ELF-1 (cell line): ENCODE data around the gene IL6.
"Not testable (repeated sequence)": the region's sequence is repeated elsewhere in the genome, so short reads cannot be mapped to it uniquely, and the experiment has no call there.

Experiments used
- DNase-seq: peaks from one replicate; pipeline ENCODE4 v3.0.0-alpha.2; 2016; ENCODE audit warnings: low read depth, low spot score

IL6 gene

DNA sequence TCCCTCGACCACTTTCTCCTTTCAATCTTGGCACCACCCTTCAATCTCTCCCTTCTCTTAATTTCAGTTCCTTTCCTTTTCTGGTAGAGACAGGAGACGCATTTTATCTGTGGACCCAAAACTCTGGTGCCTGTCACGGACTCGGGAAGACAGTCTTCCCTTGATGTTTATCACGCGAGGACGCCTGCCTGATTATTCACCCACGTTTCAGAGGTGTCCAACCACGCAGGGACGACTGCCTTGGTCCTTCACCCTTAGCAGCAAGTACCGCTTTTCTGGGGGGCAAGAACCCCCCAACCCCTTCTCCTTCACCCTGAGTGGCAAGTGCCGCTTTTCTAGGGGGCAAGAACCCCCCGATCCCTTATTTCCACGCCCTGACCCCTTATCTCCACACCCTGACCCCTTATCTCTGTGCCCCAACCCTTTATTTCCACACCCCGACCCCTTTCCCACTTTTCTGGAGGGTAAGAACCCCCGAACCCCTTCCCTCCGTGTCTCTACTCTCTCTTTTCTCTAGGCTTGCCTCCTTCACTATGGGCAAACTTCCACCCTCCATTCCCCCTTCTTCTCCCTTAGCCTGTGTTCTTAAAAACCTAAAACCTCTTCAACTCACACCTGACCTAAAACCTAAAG is 22.9 kb upstream of the IL6 start:
- DNase-seq, result not testable (repeated sequence)

DNA sequence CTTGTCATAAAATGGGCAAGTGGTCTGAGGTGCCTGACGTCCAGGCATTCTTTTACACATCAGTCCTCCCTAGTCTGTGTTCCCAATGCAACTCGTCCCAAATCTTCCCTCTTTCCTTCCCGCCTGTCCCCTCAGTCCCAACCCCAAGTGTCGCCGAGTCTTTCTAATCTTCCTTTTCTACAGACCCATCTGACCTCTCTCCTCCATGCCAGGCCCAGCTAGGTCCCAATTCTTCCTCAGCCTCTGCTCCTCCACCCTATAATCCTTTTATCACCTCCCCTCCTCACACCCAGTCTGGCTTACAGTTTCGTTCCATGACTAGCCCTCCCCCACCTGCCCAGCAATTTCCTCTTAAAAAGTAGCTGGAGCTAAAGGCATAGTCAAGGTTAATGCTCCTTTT is 22.3 kb upstream of the IL6 start:
- not testable (repeated sequence) for DNase-seq

DNA sequence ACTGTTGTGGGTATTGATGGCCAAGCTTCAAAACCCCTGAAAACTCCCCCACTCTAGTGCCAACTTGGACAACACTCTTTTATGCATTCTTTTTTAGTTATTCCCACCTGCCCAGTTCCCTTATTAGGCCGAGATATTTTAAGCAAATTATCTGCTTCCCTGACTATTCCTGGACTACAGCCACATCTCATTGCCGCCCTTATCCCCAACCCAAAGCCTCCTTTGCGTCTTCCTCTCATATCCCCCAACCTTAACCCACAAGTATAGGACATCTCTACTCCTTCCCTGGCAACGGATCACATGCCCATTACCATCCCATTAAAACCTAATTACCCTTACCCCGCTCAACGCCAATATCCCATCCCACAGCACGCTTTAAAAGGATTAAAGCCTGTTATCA is 21.1 kb upstream of the IL6 start:
- not testable (repeated sequence) for DNase-seq

DNA sequence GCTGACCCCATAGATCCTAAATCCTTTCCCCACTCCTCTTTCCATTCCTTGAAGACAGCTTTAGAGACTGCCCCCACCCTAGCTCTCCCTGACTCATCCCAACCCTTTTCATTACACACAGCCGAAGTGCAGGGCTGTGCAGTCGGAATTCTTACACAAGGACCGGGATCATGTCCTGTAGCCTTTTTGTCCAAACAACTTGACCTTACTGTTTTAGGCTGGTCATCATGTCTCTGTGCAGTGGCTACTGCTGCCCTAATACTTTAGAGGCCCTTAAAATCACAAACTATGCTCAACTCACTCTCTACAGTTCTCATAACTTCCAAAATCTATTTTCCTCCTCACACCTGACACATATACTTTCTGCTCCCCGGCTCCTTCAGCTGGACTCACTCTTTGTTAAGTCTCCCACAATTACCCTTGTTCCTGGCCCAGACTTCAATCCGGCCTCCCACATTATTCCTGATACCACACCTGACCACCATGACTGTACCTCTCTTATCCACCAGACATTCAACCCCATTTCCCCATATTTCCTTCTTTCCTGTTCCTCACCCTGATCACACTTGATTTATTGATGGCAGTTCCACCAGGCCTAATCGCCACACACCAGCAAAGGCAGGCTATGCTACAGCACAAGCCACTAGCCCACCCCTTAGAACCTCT is 19.8 kb upstream of the IL6 start:
- DNase-seq, result not testable (repeated sequence)

DNA sequence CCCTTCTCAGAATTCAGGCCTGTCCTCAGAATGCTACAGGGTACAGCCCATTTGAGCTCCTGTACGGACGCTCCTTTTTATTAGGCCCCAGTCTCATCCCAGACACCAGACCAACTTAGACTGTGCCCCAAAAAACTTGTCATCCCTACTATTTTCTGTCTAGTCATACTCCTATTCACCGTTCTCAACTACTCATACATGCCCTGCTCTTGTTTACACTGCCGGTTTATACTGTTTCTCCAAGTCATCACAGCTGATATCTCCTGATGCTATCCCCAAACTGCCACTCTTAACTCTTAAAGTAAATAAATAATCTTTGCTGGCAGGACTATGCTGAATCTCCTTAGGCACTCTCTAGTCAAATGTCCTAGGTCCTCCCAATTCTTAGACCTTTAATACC is 18.8 kb upstream of the IL6 start:
- DNase-seq, result not testable (repeated sequence)

DNA sequence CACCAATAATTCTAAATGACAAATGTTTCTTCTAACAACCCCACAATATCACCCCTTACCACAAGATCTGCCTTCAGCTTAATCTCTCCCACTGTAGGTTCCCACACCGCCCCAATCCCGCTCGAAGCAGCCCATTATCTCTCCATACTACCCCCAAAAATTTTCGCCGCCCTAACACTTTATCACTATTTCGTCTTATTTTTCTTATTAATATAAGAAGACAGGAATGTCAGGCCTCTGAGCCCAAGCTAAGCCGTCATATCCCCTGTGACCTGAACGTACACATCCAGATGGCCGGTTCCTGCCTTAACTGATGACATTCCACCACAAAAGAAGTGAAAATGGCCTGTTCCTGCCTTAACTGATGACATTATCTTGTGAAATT is 18.3 kb upstream of the IL6 start:
- DNase-seq, result not testable (repeated sequence)

DNA sequence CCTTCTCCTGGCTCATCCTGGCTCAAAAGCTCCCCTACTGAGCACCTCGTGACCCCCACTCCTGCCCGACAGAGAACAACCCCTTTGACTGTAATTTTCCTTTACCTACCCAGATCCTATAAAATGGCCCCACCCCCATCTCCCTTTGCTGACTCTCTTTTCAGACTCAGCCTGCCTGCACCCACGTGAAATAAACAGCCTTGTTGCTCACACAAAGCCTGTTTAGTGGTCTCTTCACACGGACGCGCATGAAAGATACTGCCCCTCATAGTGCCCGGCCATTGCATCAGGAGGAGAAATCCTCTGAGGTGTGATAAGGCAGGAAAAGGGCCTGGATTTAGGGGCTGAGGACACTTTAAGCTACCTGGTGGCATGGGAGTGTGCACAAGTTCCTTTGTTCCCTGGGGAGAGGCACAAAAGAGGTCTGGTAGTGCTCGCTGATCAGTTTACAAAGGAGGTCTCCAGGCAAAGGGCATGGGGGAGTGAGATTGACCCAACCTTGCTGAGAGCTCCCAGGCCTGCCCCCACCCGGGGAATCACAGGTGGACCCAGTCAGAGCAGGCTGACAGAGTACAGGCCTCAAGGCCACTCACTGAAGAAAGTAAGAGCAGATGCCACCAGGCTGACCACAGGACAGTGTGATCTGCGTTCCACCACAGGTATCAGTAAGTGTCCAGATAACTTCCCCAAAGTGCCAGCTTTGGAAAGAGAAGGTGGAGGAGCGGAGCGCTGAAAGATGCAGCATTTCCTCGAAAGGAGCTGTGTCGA is 17.8 kb upstream of the IL6 start:
- DNase-seq, result peak; percentile 62

DNA sequence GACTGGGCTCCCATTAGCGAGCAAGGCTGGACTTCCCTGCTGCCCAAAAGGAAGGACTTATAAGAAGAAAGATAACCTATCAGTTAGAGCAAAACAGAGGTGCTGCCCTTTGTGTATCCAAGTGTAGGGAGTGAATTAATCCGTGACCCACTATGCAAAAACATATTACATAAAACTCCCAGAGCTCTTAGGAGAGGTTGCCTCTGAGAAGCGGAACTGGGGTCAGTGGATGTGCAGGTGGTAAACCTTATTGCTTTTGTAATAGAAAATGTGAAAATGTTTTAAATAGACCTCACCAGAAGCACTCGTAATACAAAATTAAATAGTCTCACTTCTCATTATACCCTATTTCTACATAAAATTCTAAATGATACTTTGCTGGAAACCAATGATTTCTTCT is 17.1 kb upstream of the IL6 start:
- no peak for DNase-seq

DNA sequence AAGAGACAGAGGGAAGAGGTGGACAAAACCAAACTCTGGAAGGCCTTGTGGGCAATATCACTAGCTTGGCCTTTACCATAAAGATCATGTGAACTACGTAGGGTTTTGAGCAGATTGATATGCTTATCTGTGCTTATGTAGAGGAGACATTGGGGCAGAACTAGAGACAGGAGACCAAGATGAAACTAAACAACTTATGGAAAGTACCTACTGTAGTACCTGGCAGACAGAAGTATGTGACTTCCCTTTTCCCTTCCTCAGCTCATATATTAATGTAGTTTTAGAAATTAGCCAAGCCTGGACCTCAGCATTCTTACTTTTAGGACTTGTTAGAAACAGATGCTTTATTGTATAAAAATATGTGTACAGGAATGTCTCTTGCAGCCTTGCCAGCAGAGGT is 14.0 kb upstream of the IL6 start:
- no peak for DNase-seq

DNA sequence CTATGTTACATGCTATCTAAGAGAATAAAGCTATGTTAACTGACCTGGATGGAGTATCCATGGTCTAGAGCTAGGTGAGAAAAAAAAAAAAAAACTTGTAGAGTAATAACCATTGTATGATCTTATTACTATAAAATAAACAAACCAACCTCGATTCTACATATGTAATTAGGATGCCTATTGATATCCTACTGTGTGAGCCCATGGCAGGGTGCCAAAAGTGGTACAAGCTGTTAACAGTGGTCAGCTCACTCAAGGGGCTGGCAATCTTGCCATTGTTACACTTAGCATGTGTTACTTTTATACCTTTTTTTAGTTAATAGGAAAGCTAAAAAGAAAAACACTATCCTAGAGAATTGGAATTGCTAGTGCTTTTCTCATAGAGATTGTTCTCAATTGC is 13.5 kb upstream of the IL6 start:
- no peak for DNase-seq

DNA sequence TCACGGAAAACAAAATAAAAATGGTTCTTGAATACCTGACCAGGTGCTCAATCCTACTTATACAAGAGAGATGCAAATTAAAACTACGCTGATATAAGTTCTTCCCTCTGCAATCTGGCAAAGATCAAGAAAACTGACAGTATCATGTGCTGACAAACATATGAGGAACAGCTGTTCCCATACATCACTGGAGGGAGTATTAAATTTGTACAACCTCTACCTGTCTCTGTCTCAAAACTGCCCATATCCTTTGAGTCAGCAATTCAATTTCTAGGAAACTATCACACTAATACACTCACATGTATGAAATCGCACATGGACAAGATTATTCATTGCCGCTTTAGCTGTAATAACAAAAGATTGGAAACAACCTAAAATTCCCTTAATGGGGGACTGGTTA is 11.0 kb upstream of the IL6 start:
- no peak for DNase-seq

DNA sequence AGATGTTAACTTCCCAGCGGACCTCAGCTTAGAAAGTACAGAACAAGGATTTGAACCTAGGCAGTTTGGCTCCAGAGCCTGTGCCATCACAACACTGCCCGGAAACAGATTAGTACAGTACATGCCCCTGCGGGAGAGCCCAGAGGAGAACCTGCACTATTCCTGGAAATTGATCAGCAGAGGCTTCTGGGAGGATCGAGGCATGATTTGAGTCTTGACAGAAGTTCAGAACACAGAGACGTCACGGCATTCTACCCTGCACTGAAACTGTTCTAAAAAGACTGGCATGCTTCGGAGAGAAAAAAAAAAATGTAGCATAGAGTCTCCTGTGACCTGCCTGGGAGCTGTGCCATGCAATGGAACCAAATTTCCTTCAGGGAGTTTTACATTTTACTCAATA is 9.2 kb upstream of the IL6 start:
- no peak for DNase-seq

DNA sequence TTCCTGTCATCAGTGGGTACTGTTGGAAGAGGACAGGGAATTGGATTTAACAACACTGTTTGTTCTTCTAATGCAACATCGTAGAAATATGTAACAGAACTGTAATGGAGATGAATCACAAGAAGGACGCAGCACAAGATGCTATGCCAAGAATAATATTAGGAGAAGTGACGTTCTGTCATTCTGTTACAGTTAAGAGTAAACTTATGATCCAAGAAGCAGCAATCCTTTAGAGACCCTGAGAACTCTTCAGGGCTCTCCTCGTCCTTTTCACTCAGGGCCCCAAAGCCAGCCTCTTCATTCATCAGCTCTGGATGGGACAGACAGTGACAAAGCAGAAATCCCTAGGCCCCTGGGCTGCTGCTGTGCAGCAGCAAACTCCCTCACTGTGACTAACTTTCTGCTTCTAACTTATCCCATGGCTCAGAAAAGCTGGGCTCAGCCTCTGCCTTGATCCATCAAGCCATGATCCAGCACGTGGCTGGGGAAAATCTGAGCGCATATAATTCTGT is 8.7 kb upstream of the IL6 start:
- no peak for DNase-seq

DNA sequence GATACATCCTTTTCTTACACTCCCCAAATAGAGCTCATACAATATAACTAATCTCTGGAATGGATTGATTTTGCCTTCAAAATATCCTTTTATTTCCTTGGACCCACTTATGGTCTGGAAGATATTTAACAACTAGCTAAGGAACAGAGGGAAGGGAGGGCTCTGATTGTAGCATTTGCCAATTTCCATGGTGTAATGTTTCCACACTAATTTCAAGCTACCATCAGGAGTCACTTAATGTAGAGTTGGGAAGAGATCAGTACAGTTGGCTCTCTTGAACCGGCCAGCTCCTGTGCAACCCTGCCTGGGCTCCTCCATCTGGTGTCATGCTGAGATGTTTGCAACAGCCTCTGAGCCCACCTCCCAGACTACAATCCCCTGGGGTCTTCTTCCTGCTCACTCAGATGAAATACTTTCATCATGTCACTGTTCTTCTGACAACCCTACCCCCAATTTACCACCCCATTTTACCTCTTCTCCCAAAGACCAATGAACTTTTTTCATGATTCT is 8.0 kb upstream of the IL6 start:
- no peak for DNase-seq

DNA sequence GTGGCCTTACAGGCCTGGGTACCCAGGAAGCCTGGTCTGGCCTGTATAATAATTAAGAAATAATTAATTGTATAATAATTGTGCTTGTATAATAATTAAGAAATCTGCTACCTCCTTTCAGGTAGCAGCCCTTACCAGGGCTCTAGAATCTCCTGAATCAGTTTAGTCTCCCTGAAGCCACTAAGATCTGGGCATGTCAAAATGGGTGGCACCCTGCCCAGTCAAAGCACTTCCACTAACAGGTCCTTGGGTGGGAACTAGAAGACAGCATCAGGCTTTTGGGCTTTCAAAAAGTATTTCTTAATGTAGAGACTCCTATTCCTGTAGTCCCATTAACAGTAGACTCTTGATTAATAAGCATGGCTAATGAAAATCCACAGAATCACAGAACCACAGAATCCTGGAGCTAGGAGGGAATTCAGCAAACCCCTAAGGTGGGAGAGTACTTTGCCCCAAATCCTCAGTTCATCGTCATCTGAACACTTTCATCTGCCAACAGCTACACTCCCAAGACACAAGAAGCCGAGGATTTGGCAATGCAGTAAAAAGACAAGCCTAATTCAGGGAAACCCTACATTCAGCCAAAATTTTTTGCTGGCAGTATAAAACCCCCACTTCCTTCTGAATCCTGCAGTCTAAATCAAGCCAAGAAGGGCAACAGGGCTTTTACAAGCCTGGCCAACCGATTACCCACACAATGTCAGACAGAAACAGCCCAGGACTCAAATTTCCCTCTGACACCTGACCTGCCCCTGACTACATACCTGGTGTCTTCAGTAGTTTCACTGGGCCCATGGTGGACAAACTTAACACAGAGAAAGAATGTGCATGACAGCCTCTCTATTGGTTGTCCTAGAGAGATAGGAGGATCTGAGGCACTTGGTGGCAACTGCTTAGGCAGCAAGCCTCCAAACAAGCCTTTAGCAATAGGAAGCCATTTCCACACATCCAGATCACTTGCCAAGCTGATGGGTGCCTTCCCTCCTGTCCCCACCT is 5.9 kb upstream of the IL6 start:
- DNase-seq, result no peak

DNA sequence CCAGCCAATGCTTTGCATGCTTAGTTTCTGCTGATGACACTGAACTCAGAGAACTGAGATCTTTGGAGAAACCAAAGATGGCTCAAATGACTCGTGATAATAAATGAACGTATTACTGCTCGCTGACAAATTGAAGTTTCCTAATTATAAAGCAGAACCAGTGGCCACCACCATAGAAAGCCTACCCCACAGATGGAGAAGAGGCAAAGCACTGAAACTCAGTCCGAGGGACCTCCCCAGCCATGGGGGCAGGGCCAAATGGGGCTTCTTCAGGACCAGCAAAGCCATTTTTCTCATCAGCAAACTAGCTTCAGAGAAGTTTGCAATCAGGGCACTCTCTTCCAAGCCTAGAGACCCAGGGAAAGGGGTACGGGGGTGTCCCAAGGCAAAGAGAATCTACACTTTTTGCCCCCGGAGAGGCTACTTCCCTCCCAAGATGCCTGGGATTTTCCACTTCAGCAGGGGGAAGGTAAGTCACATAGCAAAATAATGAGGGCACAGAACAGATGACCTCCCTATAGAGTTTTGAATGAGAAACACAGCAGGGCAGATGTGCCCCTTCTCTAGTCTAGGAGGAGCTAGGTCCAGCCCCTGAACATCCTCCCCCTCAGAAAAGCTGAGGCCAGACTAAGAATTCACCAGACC is 4.3 kb upstream of the IL6 start:
- DNase-seq, result no peak

DNA sequence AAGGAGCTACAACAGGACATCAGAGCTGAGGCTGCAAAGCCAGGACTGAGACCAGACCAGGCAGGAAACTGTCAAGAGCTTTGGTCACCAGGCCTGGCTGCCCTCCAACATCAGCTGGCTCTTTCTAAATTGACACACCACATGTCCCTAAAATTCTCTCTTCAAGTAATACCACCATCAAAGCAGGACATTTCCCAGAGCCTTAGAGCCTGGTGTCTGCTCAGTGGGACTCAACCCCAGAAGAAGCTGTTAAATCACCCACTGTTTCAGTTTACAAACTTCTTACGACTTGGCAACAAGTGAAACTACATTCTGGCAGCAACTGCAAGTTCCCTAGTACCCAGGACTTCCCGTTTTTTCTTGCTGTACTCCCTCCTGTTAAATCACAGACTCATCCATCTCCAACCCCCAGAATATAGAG is 3.8 kb upstream of the IL6 start:
- no peak for DNase-seq

DNA sequence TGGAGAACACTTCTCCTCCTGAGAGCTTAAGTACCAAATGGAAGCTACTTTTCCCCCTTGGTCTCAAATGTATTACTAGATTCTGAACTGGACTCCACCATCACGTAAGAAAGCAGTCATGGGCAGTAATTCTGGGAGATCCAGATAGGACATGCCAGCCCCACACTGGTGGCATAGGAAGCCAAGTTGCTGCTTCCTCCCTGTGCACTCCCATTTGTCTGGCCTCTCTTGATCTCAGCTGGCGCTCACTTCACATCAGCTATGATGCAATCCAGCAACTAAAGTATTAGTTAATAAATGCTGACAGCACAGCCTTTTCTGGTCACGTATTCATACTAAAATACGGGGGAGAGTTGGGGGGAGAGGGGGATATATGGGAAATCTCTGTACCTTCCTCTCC is 3.4 kb upstream of the IL6 start:
- no peak for DNase-seq

DNA sequence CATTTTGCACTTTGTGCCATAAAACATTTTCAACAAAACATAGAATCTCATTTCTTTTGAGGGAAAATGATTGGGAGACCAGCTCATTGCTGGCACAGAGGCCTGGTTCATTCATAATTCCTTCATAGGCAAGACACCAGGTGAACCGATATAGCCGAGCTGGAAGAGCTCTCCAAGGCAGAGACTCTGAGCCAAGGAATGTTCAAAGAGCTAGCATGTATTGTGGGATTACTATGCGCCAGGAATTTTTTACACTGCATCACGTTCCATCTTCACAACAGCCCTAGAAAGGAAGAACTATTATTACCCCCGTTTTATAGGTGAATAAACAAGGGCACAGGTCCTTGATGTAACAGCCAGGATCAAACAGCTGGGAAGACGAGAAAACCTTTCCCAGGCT is 2.1 kb upstream of the IL6 start:
- no peak for DNase-seq

DNA sequence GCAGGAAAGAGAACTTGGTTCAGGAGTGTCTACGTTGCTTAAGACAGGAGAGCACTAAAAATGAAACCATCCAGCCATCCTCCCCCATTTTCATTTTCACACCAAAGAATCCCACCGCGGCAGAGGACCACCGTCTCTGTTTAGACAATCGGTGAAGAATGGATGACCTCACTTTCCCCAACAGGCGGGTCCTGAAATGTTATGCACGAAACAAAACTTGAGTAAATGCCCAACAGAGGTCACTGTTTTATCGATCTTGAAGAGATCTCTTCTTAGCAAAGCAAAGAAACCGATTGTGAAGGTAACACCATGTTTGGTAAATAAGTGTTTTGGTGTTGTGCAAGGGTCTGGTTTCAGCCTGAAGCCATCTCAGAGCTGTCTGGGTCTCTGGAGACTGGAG is 1.4 kb upstream of the IL6 start:
- DNase-seq, result peak; percentile 83
